Measurements from ENCODE around the gene MEGF8. TPM values are rescaled to one million over a fixed set of nuclear protein-coding genes. Genes with fewer than 3 reads are reported as not detected.
A peak's percentile ranks its signal among the peaks of the same experiment; 100 is the strongest.

The MEGF8 gene
- total and polyA plus RNA-seq, 5 experiments from 2014 or later, result 0.23 to 10.2 (median 0.57) TPM

DNA sequence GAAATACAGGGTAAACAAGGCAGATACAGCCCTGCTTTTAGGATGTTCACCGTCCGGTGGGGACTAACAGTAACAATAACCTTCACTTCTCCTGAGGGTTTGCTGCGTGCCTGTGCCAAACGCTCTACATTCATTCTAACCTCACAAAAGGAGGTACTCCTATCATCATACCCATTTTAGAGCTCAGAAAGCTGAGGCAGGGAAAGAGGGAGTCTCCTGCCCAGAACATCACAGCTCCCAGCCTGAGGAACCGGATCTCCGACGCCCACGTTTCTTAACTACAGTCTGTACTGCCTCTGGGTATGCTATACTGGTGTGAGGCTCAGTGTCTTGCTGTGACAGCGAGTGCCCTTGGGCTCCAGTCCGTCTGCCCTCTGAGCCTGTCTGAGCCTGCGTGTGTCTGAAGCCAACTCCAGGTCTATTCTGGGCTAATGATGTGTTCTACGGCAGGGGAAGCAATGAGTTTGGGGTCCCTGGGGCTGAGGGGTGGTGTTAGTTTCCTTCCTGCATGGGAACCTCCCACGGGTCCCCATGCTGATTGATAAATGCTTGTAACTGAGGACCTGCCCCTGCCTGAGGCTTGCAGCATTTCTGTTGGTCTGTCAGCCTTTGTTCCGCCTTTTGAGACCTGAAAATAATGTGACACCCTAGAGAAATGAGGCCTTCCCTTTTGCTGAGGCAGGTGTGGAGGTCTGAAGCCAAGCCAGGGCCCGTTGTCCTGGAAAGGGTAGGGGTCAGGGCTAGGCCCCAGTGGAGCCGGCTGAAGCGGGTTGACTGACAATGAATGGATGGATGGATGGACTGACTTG is 96.9 kb downstream of the MEGF8 start:
- H3K27me3 Mint-ChIP-seq, result no peaks in the 10 kb centered on the region
- peak overlapping the region; percentile 89 to 96 (median 94) for H3K27ac Mint-ChIP-seq
- ATAC-seq (no peak), DNase-seq (no peak)
- peaks cover 33 to 50% (median 45%) of the 10 kb centered on the region in 4 donors for H3K4me1 Mint-ChIP-seq
- H3K36me3 Mint-ChIP-seq, result peaks cover 0 to 8% (median 0%) of the 10 kb centered on the region in 3 donors
- POLR2A ChIA-PET, result interaction anchor here (0.9 to 1.8 kb wide), 5 partner anchors 18 to 106 kb away, joined by 3 to 13 read pairs (median 6); partner anchors contain the start of gene CEACAM1
- peak overlapping the region; percentile 94 to 100 (median 97) for H3K4me3 Mint-ChIP-seq
- no peaks in the 10 kb centered on the region for H3K9me3 Mint-ChIP-seq

DNA sequence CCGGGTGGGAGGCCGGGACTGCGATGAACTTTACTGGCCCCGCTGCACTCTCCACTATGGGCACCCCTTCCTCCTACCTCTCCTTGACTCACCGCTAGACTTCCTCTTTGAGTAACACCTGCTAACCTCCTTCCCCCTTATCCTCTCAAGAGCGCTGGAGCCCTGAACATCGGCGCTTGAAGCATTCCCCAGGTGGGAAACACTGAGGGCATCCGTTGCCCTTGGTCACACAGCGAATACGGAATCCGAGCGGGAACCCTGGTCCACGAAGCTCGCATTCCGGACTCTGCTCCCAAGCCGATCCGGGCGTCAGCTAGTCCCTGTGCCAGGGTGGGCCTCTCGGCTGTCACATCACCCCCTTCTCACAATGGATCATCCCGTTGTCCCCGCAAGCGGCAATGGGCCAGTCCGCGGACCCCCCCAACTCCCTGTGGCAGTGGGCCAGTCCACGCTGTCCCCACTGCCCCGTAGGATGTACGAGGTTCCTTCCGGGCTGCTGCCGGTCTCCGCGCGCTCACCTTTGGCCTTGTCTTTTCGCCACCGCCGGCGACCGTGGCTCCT is 97.5 kb downstream of the MEGF8 start:
- H3K9me3 Mint-ChIP-seq, result no peaks in the 10 kb centered on the region
- H3K4me1 Mint-ChIP-seq, result peaks cover 35 to 50% (median 45%) of the 10 kb centered on the region in 4 donors
- DNase-seq, result peak in 9 of 10 donors; percentile 30 to 83 (median 63)

DNA sequence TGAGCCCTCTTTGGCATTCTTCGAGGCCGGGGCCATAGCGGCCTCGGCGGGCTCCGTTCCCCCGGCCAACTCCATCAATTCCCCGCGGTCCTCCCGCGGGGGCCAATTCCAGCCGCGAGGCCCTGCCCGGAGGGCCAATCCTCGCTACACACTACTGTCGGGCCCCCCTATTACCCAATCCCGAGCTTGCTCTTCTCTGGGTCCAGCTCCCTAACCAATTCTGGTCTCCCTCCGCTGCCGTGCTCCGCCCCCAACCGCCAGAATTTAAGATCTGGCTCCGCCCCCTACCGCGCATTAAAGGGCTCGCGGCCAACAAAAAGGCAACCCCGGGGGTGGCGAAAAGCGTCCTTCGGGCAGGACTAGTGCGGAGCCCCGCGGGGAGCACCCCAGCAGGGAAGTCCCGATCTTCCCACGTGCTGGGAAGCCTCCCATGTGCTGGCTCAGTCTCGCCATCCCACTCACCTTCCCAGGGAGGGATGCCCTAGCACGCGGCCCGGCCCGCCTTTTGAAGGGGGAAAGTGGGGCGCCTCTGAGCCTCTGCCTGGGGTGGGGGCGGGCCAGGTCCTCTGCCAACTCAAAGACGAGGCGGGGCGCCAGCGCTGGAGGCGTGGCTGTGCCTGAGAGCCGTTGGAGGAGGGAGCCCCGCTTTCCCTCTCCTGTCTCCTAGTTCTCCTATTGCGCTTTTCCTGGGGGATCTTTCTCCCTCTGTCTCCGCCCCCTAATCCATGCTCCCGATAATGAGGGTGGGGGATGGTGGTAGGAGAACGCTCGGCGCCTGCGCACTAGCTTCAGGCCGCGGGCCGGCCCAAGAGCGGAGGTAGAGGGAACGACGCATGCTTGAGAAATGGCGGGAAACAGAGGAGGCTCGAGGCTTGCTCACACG is 98.3 kb downstream of the MEGF8 start:
- H3K4me1 Mint-ChIP-seq, result peaks cover 35 to 50% (median 45%) of the 10 kb centered on the region in 4 donors
- POLR2A ChIA-PET, result interaction anchor here (0.6 to 1.8 kb wide), 8 partner anchors 22 to 548 kb away, joined by 3 to 13 read pairs (median 4); partner anchors contain the start of gene CEACAM1

More for the DNA sequence above, 97.5 kb downstream of the MEGF8 start:
- peak overlapping the region; percentile 94 to 100 (median 97) for H3K4me3 Mint-ChIP-seq
- peaks cover 0 to 5% (median 0%) of the 10 kb centered on the region in 3 donors for H3K36me3 Mint-ChIP-seq
- POLR2A ChIA-PET, result interaction anchor here (0.6 to 1.8 kb wide), 7 partner anchors 17 to 547 kb away, joined by 3 to 13 read pairs (median 5); partner anchors contain the start of gene CEACAM1
- H3K27ac Mint-ChIP-seq, result peak overlapping the region; percentile 89 to 96 (median 94)
- ATAC-seq, result peak; percentile 48 to 49
- no peaks in the 10 kb centered on the region for H3K27me3 Mint-ChIP-seq

DNA sequence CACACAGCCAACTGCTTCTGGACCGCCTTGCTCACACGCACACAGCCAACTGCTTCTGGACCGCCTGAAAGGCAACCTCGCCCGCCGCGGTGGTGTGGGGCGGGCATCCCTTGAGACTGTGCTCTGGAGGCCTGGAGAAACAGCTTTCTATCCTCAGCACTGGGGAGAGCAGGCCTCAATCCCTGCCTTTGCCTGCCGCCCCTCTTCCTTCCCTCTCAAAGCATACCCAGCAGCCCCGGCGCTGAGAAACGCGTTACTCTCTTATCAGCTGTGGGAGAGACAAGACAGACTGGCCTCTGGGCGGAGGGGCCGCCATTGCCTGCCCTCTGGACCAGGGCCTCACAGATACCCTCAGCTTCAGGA is 98.9 kb downstream of the MEGF8 start:
- H3K9me3 Mint-ChIP-seq, result no peaks in the 10 kb centered on the region
- DNase-seq (no peak), ATAC-seq (no peak)
- peak overlapping the region; percentile 94 to 100 (median 97) for H3K4me3 Mint-ChIP-seq
- H3K27ac Mint-ChIP-seq, result peak overlapping the region in 6 of 10 donors; percentile 14 to 96 (median 94)
- H3K4me1 Mint-ChIP-seq, result peaks cover 35 to 50% (median 44%) of the 10 kb centered on the region in 4 donors
- no peaks in the 10 kb centered on the region for H3K36me3 Mint-ChIP-seq
- H3K27me3 Mint-ChIP-seq, result no peaks in the 10 kb centered on the region
- POLR2A ChIA-PET, result interaction anchor here (0.7 to 1.8 kb wide), 3 partner anchors 21 to 28 kb away, joined by 3 to 13 read pairs (median 3); no protein-coding TSS in a partner anchor

More for the DNA sequence above, 98.3 kb downstream of the MEGF8 start:
- DNase-seq (peak; percentile 81 to 97 (median 92)), ATAC-seq (peak; percentile 90 to 94)
- Mint-ChIP-seq H3K27ac (peak overlapping the region; percentile 89 to 96 (median 94)), H3K4me3 (peak overlapping the region; percentile 94 to 100 (median 97)), H3K36me3 (no peaks in the 10 kb centered on the region), H3K27me3 (no peaks in the 10 kb centered on the region), H3K9me3 (no peaks in the 10 kb centered on the region)

DNA sequence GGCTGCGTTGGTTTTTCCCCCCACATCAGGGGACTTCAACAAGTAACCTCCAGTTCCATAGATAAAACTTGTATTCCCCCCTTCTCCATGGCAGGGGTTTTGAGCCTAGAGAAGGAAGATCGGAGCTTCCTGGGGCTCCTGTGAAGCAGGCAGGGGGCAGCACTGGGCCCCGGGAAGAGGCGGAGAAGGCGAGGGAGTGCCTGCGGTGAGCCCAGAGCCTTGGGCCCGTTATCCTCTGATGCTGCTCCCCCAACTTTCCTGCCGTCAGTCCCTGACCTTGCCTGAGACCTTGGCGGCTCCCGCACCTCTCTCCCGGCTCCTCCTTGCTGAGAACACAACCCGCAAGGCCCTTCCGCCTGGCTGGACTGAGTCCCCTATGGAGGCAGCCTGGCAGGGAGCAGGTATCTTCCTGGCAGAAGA is 99.3 kb downstream of the MEGF8 start:
- Mint-ChIP-seq H3K27ac (peak overlapping the region in 2 of 10 donors; percentile 14 to 29), H3K27me3 (no peaks in the 10 kb centered on the region), H3K4me1 (peaks cover 35 to 49% (median 44%) of the 10 kb centered on the region in 4 donors), H3K4me3 (peak overlapping the region; percentile 94 to 100 (median 97)), H3K9me3 (no peaks in the 10 kb centered on the region), H3K36me3 (no peaks in the 10 kb centered on the region)
- no peak for ATAC-seq
- POLR2A ChIA-PET, result interaction anchor here (1.1 kb wide), 1 partner anchor 23 kb away, joined by 3 read pairs; no protein-coding TSS in a partner anchor
- no peak for DNase-seq

DNA sequence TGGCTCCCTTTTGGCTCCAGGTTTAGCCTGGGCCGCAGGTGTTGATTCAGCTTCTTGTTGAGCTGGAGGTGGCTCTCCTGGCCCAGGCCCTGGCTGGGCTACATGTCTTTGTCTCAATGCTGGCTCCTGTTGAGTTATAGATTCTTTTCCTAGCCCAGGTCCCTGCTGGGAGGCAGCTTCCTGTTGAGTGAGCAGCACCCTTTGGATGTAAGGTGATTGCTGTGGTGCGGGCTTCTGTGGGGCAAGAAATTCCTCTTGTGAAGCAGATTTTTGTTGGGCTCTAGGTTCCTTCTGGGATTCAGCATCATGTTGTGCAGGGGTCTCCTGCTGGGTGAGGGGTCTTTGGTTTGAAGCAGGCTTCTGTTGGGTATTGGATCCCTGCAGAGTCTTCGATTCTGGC is 101.2 kb downstream of the MEGF8 start:
- DNase-seq, result no peak
- Mint-ChIP-seq H3K4me3 (peak overlapping the region in 2 of 10 donors; percentile 14 to 60), H3K27me3 (no peaks in the 10 kb centered on the region), H3K27ac (peak overlapping the region in 1 of 10 donors; percentile 69), H3K9me3 (no peaks in the 10 kb centered on the region), H3K4me1 (peaks cover 20 to 30% (median 25%) of the 10 kb centered on the region in 4 donors), H3K36me3 (no peaks in the 10 kb centered on the region)
- no peak for ATAC-seq
- POLR2A ChIA-PET, result interaction anchor here (0.7 kb wide), 1 partner anchor 183 kb away, joined by 4 read pairs; no protein-coding TSS in a partner anchor

DNA sequence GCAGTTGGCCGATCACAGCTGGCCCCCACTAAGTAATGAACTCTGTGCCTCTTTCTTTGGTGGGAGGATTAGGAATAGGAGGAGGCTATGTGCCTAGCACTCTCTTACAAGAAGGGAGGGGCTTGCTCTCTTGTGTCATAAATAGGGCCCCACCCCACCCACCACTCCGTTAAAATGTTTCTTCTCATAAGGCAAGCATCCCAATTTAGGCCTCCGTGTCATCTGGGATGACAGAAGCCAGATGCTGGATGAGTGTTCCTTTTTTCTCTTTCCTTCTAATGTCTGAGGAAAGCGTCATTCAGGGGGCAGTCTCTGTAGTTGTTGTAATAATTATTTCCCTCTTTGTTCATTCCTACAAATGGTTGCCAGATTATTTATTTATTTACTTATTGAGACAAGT is 101.9 kb downstream of the MEGF8 start, which contains the start of gene LIPE:
TSS of gene LIPE (minus strand) at position 76 of the 400 bp plus-strand sequence. CDS start 239 bp downstream, outside the sequence.
- no peak for DNase-seq
- POLR2A ChIA-PET, result interaction anchor here (0.6 kb wide), 1 partner anchor 8 kb away, joined by 4 read pairs; no protein-coding TSS in a partner anchor
- Mint-ChIP-seq H3K27me3 (no peaks in the 10 kb centered on the region), H3K9me3 (no peaks in the 10 kb centered on the region), H3K4me1 (peaks cover 14 to 23% (median 20%) of the 10 kb centered on the region in 4 donors), H3K4me3 (peak within 1 kb of the TSS in 2 of 10 donors; percentile 14 to 60), H3K36me3 (no peaks in the 10 kb centered on the region), H3K27ac (peak within 1 kb of the TSS in 2 of 10 donors; percentile 38 to 69)
- no peak for ATAC-seq

Small RNA genes lying within 50 kb of the gene (microRNA-seq; reads per million reads assigned to microRNA genes)
- not detected for gene MIR8077 (ENCODE audit: borderline microRNAs expressed)

Other genes with a start within 250 kb of the MEGF8 start
- gene ZNF574, start 249.5 kb upstream of the MEGF8 start, total RNA-seq, result 10 to 100 TPM; 18.3 to 20.8 TPM
- gene ZNF574, start 249.5 kb upstream of the MEGF8 start, polyA plus RNA-seq, result 10 to 100 TPM in 1 of 3 donors, 1 to 10 TPM in 2; 7.8 to 21.5 (median 8.0) TPM
- 10 to 100 TPM; 85.0 to 88.5 TPM for gene POU2F2, start 193.2 kb upstream of the MEGF8 start, total RNA-seq
- gene POU2F2, start 193.2 kb upstream of the MEGF8 start, polyA plus RNA-seq, result 1 to 10 TPM; 2.4 to 6.6 (median 4.7) TPM
- gene DEDD2, start 108.0 kb upstream of the MEGF8 start, total RNA-seq, result 10 to 100 TPM; 56.5 to 58.7 TPM
- 100 to 1,000 TPM; 117 to 149 (median 133) TPM for gene DEDD2, start 108.0 kb upstream of the MEGF8 start, polyA plus RNA-seq
- 10 to 100 TPM; 16.6 to 20.1 TPM for gene ZNF526, start 105.3 kb upstream of the MEGF8 start, total RNA-seq
- gene ZNF526, start 105.3 kb upstream of the MEGF8 start, polyA plus RNA-seq, result 1 to 10 TPM; 3.9 to 8.1 (median 4.5) TPM
- gene GSK3A, start 83.0 kb upstream of the MEGF8 start, total RNA-seq, result 10 to 100 TPM; 27.1 to 28.1 TPM
- 10 to 100 TPM in 2 of 3 donors, 1 to 10 TPM in 1; 9.9 to 19.3 (median 12.8) TPM for gene GSK3A, start 83.0 kb upstream of the MEGF8 start, polyA plus RNA-seq
- 10 to 100 TPM; 41.0 to 47.3 TPM for gene ERF, start 70.5 kb upstream of the MEGF8 start, total RNA-seq
- gene ERF, start 70.5 kb upstream of the MEGF8 start, polyA plus RNA-seq, result 1 to 10 TPM; 2.8 to 6.2 (median 4.6) TPM
- gene CIC, start 56.4 kb upstream of the MEGF8 start, total RNA-seq, result 10 to 100 TPM; 84.7 to 87.4 TPM
- gene CIC, start 56.4 kb upstream of the MEGF8 start, polyA plus RNA-seq, result 1 to 10 TPM in 2 of 3 donors, under 1 TPM in 1; 0.43 to 1.8 (median 1.3) TPM
- gene PRR19, start 23.5 kb upstream of the MEGF8 start, total RNA-seq, result under 1 TPM in 1 of 2 experiments, not detected in 1; 0.25 TPM
- under 1 TPM in 2 of 3 donors, not detected in 1; 0.32 to 0.49 TPM for gene PRR19, start 23.5 kb upstream of the MEGF8 start, polyA plus RNA-seq
- gene PAFAH1B3, start 23.0 kb upstream of the MEGF8 start, total RNA-seq, result 10 to 100 TPM; 15.4 to 17.7 TPM
- 10 to 100 TPM; 38.4 to 48.1 (median 43.6) TPM for gene PAFAH1B3, start 23.0 kb upstream of the MEGF8 start, polyA plus RNA-seq
- not detected for gene TMEM145, start 12.3 kb upstream of the MEGF8 start, total RNA-seq
- not detected for gene TMEM145, start 12.3 kb upstream of the MEGF8 start, polyA plus RNA-seq
- gene CNFN, start 64.7 kb downstream of the MEGF8 start, total RNA-seq, result not detected
- gene CNFN, start 64.7 kb downstream of the MEGF8 start, polyA plus RNA-seq, result under 1 TPM; 0.44 to 0.88 (median 0.68) TPM
- 10 to 100 TPM; 29.5 TPM for gene LIPE, start 101.8 kb downstream of the MEGF8 start, total RNA-seq
- gene LIPE, start 101.8 kb downstream of the MEGF8 start, polyA plus RNA-seq, result 1 to 10 TPM; 4.2 to 9.6 (median 8.0) TPM
- not detected for gene CXCL17, start 117.3 kb downstream of the MEGF8 start, total RNA-seq
- gene CXCL17, start 117.3 kb downstream of the MEGF8 start, polyA plus RNA-seq, result not detected
- gene CEACAM1, start 202.8 kb downstream of the MEGF8 start, total RNA-seq, result 1 to 10 TPM; 1.3 to 1.6 TPM
- gene CEACAM1, start 202.8 kb downstream of the MEGF8 start, polyA plus RNA-seq, result 1 to 10 TPM; 1.3 to 2.2 (median 1.4) TPM

Measured in naive thymus-derived CD8-positive, alpha-beta T cell (primary cell).